HG02884 (cell line): Measurements from ENCODE around the gene LCE1D.

ENCODE experiments used
- ATAC-seq: cut with Tn5 transposase; IDR thresholded peaks from one replicate; pipeline ENCODE4 v1.9.1; 2021; ENCODE audit warnings: mild to moderate bottlenecking, moderate library complexity; ENCODE audit not compliant: unreplicated experiment

Gene LCE1D

DNA sequence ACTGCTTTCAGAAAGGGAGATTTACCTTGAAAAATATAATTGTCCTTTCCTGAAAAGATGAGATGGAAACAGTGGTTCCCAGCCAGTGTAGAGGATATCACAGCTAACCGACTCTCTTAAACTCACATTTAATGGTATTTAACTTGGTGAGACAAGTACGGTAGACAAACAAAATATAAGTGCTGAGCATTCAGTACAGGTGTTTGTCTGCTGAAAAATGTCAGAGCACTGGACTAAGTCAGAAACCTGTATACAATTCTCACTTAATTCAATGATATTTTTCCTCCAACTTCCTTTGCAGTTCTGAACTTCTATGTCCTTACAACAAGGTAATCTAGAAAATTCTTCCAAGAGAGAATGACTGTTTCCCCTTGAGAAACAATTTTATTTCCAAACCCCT is 15.2 kb downstream of the LCE1D start, which contains the start of gene LCE1B:
TSS of gene LCE1B (plus strand) at position 301 of the 400 bp plus-strand sequence. CDS start 476 bp downstream, outside the sequence.
- no peak for ATAC-seq

GRCh38 chr1:152817309-152817708 is 20.8 kb downstream of the LCE1D start:
- no peak for ATAC-seq

- no peak for ATAC-seq
Measured at GRCh38 chr1:152823294-152823693, 26.8 kb downstream of the LCE1D start.

- no peak for ATAC-seq
Measured at GRCh38 chr1:152824964-152825363, 28.4 kb downstream of the LCE1D start.

- ATAC-seq, result no peak
Measured at GRCh38 chr1:152827173-152827572, 30.7 kb downstream of the LCE1D start, which contains the start of gene LCE1A. Gene LCE1A (plus strand): TSS chr1:152827473. CDS start chr1:152827473, 0 bp downstream.

DNA sequence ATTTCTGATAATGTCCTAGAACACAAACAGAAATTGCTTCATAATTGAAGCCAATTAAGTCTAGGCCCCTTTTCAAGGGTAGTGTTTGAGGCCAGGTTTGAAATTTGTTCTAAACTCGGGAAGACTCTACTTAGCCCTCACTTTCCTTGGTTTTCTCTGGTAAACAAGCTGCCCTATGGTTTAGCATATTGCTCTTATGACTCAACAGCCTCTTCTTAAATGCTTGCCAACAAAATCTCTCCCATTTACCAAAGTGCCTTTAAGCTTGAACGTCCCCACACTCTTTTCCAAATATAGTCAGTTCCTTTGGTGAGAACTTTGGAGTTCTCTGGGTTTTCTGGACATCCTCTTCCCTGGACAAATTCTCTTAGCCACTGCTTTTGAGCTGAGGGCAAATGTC is 40.3 kb downstream of the LCE1D start:
- ATAC-seq, result no peak

DNA sequence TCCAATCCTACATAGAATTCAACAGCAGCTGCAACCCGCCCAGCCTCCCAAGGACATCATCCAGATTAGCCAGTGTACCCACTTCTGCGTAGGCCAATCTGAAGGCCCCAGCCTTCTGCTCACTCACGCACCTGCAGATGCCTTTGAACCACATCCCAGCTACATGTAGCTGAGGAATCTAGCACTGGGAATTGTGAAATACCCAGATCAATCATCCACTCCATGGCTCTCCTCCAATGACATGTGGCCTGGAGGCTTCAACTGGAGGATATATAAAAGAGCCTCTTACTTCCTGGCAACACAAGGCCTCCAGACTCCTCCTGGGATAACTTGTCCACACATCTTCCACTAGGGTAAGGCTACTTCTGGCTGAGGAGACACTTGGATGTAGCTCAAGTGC is 46.0 kb downstream of the LCE1D start, which contains the start of gene LCE6A:
TSS of gene LCE6A (plus strand) at position 301 of the 400 bp plus-strand sequence. CDS start 665 bp downstream, outside the sequence.
- no peak for ATAC-seq
